Hematopoietic multipotent progenitor cell treated with erythropoietin and hydrocortisone succinate and interleukin-3 and kit ligand, for 4 days (in vitro differentiated cells): ENCODE results near the gene NINJ2.

Experiments used
- DNase-seq: peaks from one replicate; pipeline ENCODE4 v3.0.0-alpha.2; 2015

NINJ2 gene

DNA sequence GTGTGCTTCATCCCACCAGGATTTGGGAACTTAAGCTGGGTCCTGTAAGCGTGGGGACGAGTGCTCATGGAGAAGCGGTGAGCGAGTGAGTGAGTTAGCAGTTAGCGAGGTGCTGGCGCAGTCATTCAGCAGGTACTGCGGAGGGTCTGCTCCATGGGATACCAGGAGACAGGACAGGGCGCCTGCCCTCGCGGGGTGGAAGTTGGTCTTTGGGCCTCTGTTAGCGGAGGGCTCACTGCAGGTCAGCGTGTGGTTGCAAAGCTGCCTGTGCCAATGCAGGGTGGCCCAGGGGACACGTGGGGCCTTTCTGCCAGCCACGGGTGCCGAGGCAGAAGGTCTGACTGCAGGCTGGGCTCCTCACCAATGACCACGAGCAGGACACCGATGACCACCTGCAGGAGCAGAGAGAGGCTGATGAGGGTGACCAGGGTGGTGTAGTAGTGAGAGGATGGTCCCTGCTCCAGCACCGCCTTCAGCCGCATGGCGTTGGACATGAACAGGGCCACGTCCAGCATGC, 97.6 kb downstream of the NINJ2 start:
- DNase-seq, result no peak

- no peak for DNase-seq
Observed at GRCh38 chr12:565161-565560, 98.1 kb downstream of the NINJ2 start.

- peak; percentile 50 for DNase-seq
Observed at GRCh38 chr12:563787-564298, 99.4 kb downstream of the NINJ2 start.

DNA sequence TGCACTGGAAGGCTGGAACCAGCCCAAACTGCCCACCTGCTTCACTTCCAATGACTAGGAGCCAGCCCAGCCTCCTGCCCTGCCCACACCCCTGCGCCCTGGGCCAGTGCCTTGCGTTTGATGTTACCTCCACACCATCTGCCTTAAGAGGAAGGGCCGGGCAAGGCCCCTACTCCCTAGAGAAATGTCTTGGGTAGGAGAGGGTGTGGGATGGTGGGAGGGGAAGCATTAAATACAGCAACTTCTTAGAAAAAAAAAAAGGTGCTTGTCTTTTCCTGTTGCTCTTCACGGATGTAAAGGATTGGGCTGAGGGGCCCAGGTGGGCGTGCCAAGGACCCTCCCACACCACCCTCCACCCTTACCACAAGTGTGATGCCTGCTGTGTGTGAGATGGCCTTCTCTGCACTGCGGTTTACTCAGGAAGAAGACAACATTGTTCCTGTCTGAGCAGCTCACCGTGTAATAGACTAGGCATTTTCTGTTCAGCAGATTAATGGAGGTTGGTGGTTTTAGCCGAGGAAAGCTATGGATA, 99.9 kb downstream of the NINJ2 start:
- DNase-seq, result peak; percentile 75

DNA sequence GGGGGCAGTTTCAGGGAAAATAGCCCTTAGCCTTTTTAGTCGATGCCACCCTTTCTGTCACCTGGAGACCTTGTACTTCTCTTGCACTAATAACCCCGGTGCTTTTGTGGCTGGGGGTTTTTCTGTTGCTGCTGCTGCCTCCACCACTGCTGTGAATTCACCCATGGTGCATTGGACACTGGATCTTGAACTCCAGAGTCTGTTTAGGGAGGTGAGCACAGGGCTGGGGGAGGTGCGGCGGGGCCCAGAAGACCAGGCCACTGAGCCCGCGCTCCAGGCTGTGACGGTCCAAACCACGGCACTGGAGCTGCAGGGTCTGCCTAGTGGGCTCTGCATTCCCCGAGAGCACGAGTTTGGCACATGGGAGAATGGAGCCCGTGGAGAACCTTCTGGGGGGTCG, 100.6 kb downstream of the NINJ2 start:
- no peak for DNase-seq

DNA sequence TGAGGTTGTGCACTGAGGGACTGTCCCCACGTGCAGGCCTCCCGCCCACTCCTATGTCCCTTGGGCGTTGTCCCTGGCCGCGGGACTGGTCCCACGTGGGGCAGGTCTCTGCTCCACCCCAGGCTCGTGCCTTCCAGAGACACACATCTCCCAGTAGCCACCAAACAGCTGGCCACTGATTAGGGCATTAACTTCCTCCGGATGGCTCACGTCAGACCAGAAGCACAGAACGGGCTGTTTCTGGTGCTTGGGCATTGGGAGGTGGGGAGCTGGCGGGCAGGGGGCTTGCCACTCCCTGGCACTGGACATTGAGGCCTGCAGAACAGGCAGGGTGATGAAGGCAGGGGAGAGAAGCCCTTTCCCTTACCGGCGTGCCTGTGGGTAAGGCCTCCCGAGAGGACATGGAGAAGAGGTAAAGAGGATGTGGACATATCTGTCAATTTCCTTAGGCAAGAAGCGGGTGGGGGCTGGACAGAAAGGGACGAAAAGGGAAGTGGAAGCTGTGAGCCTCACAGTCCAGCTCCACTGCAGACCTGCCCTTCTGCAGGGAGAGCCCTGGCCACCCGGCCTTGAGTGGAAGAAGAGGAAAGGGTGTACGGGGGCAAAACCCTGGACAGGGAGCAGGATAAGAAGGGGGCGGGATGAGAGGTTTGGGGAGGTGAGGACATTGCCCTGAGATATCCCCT, 101.2 kb downstream of the NINJ2 start:
- DNase-seq, result peak; percentile 90

GRCh38 chr12:561391-561705, 101.9 kb downstream of the NINJ2 start:
- no peak for DNase-seq

- DNase-seq, result no peak
Observed at GRCh38 chr12:560691-561390, 102.4 kb downstream of the NINJ2 start.

GRCh38 chr12:559906-560455, 103.3 kb downstream of the NINJ2 start:
- peak; percentile 68 for DNase-seq

DNA sequence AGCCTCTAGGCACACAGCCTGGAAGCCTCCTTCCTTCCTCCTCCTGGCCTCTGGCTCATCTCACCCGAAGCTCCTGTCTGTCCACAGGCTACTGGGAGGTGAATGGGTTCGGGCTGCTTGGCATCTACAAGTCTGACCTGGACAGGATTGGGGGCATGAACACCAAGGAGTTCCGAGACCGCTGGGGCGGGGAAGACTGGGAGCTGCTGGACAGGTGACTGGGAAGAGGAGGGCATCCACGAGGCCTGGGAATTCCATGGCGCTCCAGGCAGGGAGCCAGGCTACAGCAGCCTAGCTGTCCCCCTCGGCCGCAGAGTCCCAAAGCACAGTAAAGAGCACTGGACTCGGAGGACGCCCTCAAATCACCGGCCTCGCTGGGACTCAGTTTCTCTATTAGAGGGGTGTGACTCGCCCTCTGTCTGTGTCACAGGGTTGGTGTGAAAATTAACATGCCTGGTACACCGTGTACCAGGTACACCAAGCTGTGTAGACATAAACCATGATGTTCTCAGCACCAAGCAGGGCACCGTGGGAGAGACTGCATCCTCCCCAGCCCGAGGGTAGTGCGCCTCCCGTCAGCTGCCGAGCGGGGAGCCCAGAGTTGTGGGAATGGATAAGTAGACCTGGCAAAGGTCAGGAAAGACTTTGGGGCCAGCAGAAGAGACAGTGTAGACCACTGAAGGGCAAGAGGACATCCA, 103.9 kb downstream of the NINJ2 start:
- DNase-seq, result no peak

- DNase-seq, result no peak
Observed at GRCh38 chr12:558580-558979, 104.7 kb downstream of the NINJ2 start.

- DNase-seq, result no peak
Observed at GRCh38 chr12:556498-556897, 106.7 kb downstream of the NINJ2 start.

DNA sequence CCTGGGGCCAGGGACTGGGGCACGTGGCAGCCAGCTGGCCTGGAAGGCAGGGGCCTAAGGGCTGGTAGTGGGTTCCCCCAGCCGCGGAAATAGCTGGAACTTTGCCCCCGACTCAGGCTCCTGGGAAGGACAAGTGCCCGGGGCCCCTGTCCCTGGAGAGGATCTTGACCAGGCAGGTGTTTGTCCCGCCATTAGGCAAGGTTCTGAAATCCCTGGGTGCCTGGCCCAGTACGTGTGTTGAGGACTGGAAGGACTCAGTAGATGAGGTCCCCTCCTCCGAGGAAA, 109.3 kb downstream of the NINJ2 start:
- no peak for DNase-seq

- peak; percentile 37 for DNase-seq
Observed at GRCh38 chr12:553216-554000, 109.8 kb downstream of the NINJ2 start.

GRCh38 chr12:552466-552865, 110.8 kb downstream of the NINJ2 start:
- no peak for DNase-seq

DNA sequence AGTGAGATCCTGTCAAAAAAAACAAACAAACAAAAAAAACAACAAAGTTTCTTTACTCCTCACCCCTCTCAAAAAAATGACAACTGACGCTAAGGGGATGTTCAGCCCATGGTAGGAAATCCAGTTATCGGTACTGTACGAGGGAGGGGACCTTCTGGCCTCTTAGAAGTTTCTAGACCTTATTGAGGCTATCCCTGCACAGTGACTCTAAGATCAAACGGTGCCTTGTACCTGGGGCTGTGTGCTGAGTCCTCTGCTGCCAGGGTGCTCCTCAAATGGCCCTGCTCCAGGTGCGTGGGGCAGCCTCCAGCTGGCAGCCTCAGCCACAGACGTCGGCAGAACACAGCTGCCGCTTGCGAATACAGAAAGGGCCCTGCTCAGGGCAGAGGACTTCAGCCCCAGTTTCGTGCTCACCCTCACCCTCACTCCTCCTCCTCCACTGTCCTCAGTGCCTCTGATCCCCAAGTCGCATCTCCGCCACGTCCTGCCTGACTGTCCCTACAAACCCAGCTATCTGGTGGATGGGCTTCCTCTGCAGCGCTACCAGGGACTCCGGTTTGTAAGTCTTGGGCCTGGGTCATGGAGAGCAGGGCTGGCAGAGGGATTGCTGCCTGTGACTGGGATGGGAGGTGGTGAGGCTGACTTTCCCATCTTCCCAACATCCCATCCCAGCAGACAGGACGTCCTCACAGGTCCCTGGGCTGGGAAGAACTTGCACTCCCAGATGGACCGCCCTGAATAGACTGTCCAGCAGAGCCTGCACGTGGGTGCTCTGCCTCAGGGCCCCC, 112.6 kb downstream of the NINJ2 start:
- DNase-seq, result no peak

- no peak for DNase-seq
Observed at GRCh38 chr12:549476-550082, 113.7 kb downstream of the NINJ2 start.

- no peak for DNase-seq
Observed at GRCh38 chr12:547883-548470, 115.3 kb downstream of the NINJ2 start.

- DNase-seq, result peak; percentile 82
Observed at GRCh38 chr12:546920-547845, 116.1 kb downstream of the NINJ2 start.
